GM12878 (cell line): Measurements from ENCODE around the gene ARID3A.

Experiments used
- CBFB ChIP-seq: IDR thresholded peaks from 2 replicates; pipeline ENCODE4 v1.6.1; 2016; ENCODE audit warnings: antibody characterized with exemption, low read depth
- ESRRA ChIP-seq: IDR thresholded peaks from 2 replicates; pipeline ENCODE4 v1.6.1; 2012; ENCODE audit warnings: mild to moderate bottlenecking, low read length, improper control_type of control experiment
- MEF2A ChIP-seq: IDR thresholded peaks from 2 replicates; pipeline ENCODE4 v1.6.1; 2011; ENCODE audit warnings: low read depth, mild to moderate bottlenecking, low read length, moderate library complexity; ENCODE audit not compliant: insufficient read depth
- POLR2AphosphoS5 ChIP-seq: IDR thresholded peaks from 2 replicates; pipeline ENCODE4 v1.6.1; 2011; ENCODE audit warnings: mild to moderate bottlenecking, low read length, inconsistent platforms
- RELA ChIP-seq: fragments of 450-650 bp; IDR thresholded peaks from 2 replicates; pipeline ENCODE4 v1.8.0; 2014; ENCODE audit warnings: borderline replicate concordance; ENCODE audit not compliant: partially characterized antibody
- TCF7 ChIP-seq: IDR thresholded peaks from 2 replicates; pipeline ENCODE4 v1.6.1; 2014; ENCODE audit warnings: antibody characterized with exemption, borderline replicate concordance

GRCh38 chr19:925087-925525, 729 bp upstream of the ARID3A start:
- TF ChIP-seq TCF7 (no peak), POLR2AphosphoS5 (no peak; the same call in 1 of the 2 replicates), ESRRA (no peak), MEF2A (no peak), CBFB (no peak), RELA (no peak)
